Spleen (tissue), 11 donors: ENCODE measurements around the gene MID1. TPM values are rescaled to one million over a fixed set of nuclear protein-coding genes. Genes with fewer than 3 reads are reported as not detected.

Source experiments
- DNase-seq: peaks from one replicate; pipeline ENCODE4 v3.0.0-alpha.2; 2020
- H3K27ac ChIP-seq, 8 donors: fragments of 200-600 bp; sonication (generic) in 7 of 8; 1 replicate in 4 of 8; 2 replicates in 4 of 8; pipeline versions ENCODE4 v1.5.0 to v1.8.0; 2016 to 2021; ENCODE audit warnings: inconsistent platforms in 4 of 8, mild to moderate bottlenecking in 4 of 8, moderate library complexity in 1 of 8
- H3K27me3 ChIP-seq, 7 donors: fragments of 200-600 bp; sonication (generic) in 6 of 7; replicated peaks in 1 of 7; 1 replicate in 4 of 7; 2 replicates in 3 of 7; pipeline versions ENCODE4 v1.5.0 to v1.8.0; 2016 to 2021; ENCODE audit warnings: inconsistent platforms in 3 of 7, mild to moderate bottlenecking in 1 of 7
- H3K36me3 ChIP-seq, 6 donors: fragments of 200-600 bp; sonication (generic) in 5 of 6; 1 replicate in 4 of 6; 2 replicates in 2 of 6; pipeline versions ENCODE4 v1.5.0 to v1.8.0; 2016 to 2021; ENCODE audit warnings: inconsistent platforms in 2 of 6
- H3K4me1 ChIP-seq, 6 donors: fragments of 200-600 bp; sonication (generic) in 5 of 6; 1 replicate in 3 of 6; 2 replicates in 3 of 6; pipeline versions ENCODE4 v1.5.0 to v1.8.0; 2016 to 2021; ENCODE audit warnings: inconsistent platforms in 3 of 6
- H3K4me3 ChIP-seq, 8 donors: fragments of 200-600 bp; sonication (generic) in 7 of 8; 1 replicate in 4 of 8; 2 replicates in 4 of 8; pipeline versions ENCODE4 v1.5.0 to v1.8.0; 2016 to 2021; ENCODE audit warnings: inconsistent platforms in 4 of 8, mild to moderate bottlenecking in 4 of 8, moderate library complexity in 2 of 8
- H3K9me3 ChIP-seq, 8 donors: fragments of 200-600 bp; sonication (generic) in 7 of 8; 1 replicate in 4 of 8; 2 replicates in 4 of 8; pipeline versions ENCODE4 v1.5.0 to v1.8.0; 2016 to 2021; ENCODE audit warnings: inconsistent platforms in 4 of 8
- POLR2A ChIP-seq, 3 donors: fragments of 450-650 bp; IDR thresholded peaks; one replicate each; pipeline ENCODE4 v1.5.1; 2017; ENCODE audit warnings: antibody characterized with exemption in 3 of 3, mild to moderate bottlenecking in 1 of 3
- POLR2AphosphoS5 ChIP-seq, 3 donors: sonication (generic); formaldehyde crosslinking; IDR thresholded peaks; one replicate each; pipeline ENCODE4 v1.5.1; 2017; ENCODE audit warnings: antibody characterized with exemption in 3 of 3
- WGBS, 5 donors: extraction: QIAGEN DNeasy Blood & Tissue Kit in 3 of 5; methylation state at CpG; one replicate each; pipeline versions ENCODE4 v1.1.5 to v1.1.7; 2013 to 2018; 5-methylcytosine and 5-hydroxymethylcytosine counted together
- intact Hi-C: fragments of 100-400 bp; cut with DNase I; formaldehyde crosslinking; loops from one replicate; pipeline ENCODE4 v1.15.0; 2023; ENCODE audit warnings: low total_unique reads
- polyA plus RNA-seq, 3 donors: library from polyadenylated mRNA; stranded (reverse); fragments of 200-250 nt; gene quantifications; one replicate each; pipeline ENCODE4 v1.2.1, GENCODE V29; 2013
- total RNA-seq, 7 donors: library from RNA; depleted of rRNA in 3 of 7; stranded (reverse); fragments of >200 nt in 3 of 7; fragmentation: NEBNext Ultra II Directional in 4 of 7; extraction: Animal tissue kit (Norgen Biotek cat#: 25700) in 4 of 7; gene quantifications; one replicate each; pipeline versions ENCODE4 v1.1.0 to v1.2.1, GENCODE V29; 2016 to 2021
- TF ChIP-seq, protein P1 (sequence below), 11 experiments: fragments of 200-600 bp in 7 of 11; fragments of 450-650 bp in 4 of 11; sonication (generic) in 4 of 11; IDR thresholded peaks in 8 of 11; conservative IDR thresholded peaks in 3 of 11; 1 replicate in 7 of 11; 2 replicates in 4 of 11; pipeline versions ENCODE4 v1.4.0 to v1.8.0; 2016 to 2021; ENCODE audit warnings: antibody characterized with exemption in 11 of 11, inconsistent platforms in 4 of 11, mild to moderate bottlenecking in 1 of 11
- donor health status: healthy with polysubstance abuse.
- donor health status: DM: no; HTN: no; CAD: no; lungs with moderate emphysema.
- donor health status: DM: no; HTN: no; CAD: no.
- donor health status: Bipolar disorder and iron deficiency.
- donor health status: healthy.
- donor health status: DM: no; HTN: no; CAD: no.
- donor health status: DM: yes; HTN: yes; CAD: no.

Gene MID1
- total and polyA plus RNA-seq, 10 donors = 0.24 to 4.4 (median 2.7) TPM

- H3K4me3 ChIP-seq = no peak overlapping the region
- 79 to 89% (median 82%) methylated on average over 5 of the region's 5 CpGs for WGBS, 5 donors
- no peak overlapping the region for H3K27ac ChIP-seq
- DNase-seq = no peak
- no peak for TF ChIP-seq POLR2AphosphoS5 (IDR thresholded peaks at IDR 0.05)
- TF ChIP-seq, protein P1, sequence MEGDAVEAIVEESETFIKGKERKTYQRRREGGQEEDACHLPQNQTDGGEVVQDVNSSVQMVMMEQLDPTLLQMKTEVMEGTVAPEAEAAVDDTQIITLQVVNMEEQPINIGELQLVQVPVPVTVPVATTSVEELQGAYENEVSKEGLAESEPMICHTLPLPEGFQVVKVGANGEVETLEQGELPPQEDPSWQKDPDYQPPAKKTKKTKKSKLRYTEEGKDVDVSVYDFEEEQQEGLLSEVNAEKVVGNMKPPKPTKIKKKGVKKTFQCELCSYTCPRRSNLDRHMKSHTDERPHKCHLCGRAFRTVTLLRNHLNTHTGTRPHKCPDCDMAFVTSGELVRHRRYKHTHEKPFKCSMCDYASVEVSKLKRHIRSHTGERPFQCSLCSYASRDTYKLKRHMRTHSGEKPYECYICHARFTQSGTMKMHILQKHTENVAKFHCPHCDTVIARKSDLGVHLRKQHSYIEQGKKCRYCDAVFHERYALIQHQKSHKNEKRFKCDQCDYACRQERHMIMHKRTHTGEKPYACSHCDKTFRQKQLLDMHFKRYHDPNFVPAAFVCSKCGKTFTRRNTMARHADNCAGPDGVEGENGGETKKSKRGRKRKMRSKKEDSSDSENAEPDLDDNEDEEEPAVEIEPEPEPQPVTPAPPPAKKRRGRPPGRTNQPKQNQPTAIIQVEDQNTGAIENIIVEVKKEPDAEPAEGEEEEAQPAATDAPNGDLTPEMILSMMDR (IDR thresholded peaks at IDR 0.05 in 8 of 11, conservative IDR thresholded peaks at IDR 0.05 in 3 of 11) = no peak
- TF ChIP-seq POLR2A (IDR thresholded peaks at IDR 0.05) = no peak
- no peaks in the 10 kb centered on the region for H3K27me3 ChIP-seq
- no peaks in the 10 kb centered on the region for H3K4me1 ChIP-seq
- peaks cover 0 to 5% (median 0%) of the 10 kb centered on the region in 8 donors for H3K9me3 ChIP-seq
- no peaks in the 10 kb centered on the region for H3K36me3 ChIP-seq
- intact Hi-C loops = no loop called here
These were observed 163.3 kb downstream of the MID1 start for GRCh38 chrX:10457092-10457491.

- intact Hi-C loops = no loop called here
- Histone ChIP-seq H3K36me3 (no peaks in the 10 kb centered on the region), H3K27ac (no peak overlapping the region), H3K27me3 (no peaks in the 10 kb centered on the region), H3K4me1 (no peaks in the 10 kb centered on the region), H3K4me3 (no peak overlapping the region), H3K9me3 (peaks cover 0 to 5% (median 0%) of the 10 kb centered on the region in 8 donors)
- 83 to 97% (median 95%) methylated on average over 1 of the region's 1 CpG for WGBS, 5 donors
- TF ChIP-seq, protein P1 (IDR thresholded peaks at IDR 0.05 in 8 of 11, conservative IDR thresholded peaks at IDR 0.05 in 3 of 11) = no peak
- no peak for TF ChIP-seq POLR2A (IDR thresholded peaks at IDR 0.05)
- TF ChIP-seq POLR2AphosphoS5 (IDR thresholded peaks at IDR 0.05) = no peak
- DNase-seq = no peak
These were observed 166.4 kb downstream of the MID1 start for GRCh38 chrX:10453945-10454344.

GRCh38 chrX:10450959-10451355 lies 169.4 kb downstream of the MID1 start:
- TF ChIP-seq, protein P1 (IDR thresholded peaks at IDR 0.05 in 8 of 11, conservative IDR thresholded peaks at IDR 0.05 in 3 of 11) = no peak
- TF ChIP-seq POLR2A (IDR thresholded peaks at IDR 0.05) (no peak), POLR2AphosphoS5 (IDR thresholded peaks at IDR 0.05) (no peak)
- H3K9me3 ChIP-seq = peaks cover 0 to 5% (median 0%) of the 10 kb centered on the region in 8 donors
- H3K27me3 ChIP-seq = no peaks in the 10 kb centered on the region
- DNase-seq = no peak
- H3K4me3 ChIP-seq = no peak overlapping the region
- intact Hi-C loops = no loop called here
- no peaks in the 10 kb centered on the region for H3K4me1 ChIP-seq
- H3K36me3 ChIP-seq = no peaks in the 10 kb centered on the region
- no peak overlapping the region for H3K27ac ChIP-seq
- WGBS, 5 donors = 60 to 86% (median 71%) methylated on average over 2 to 4 of the region's 4 CpGs

DNA sequence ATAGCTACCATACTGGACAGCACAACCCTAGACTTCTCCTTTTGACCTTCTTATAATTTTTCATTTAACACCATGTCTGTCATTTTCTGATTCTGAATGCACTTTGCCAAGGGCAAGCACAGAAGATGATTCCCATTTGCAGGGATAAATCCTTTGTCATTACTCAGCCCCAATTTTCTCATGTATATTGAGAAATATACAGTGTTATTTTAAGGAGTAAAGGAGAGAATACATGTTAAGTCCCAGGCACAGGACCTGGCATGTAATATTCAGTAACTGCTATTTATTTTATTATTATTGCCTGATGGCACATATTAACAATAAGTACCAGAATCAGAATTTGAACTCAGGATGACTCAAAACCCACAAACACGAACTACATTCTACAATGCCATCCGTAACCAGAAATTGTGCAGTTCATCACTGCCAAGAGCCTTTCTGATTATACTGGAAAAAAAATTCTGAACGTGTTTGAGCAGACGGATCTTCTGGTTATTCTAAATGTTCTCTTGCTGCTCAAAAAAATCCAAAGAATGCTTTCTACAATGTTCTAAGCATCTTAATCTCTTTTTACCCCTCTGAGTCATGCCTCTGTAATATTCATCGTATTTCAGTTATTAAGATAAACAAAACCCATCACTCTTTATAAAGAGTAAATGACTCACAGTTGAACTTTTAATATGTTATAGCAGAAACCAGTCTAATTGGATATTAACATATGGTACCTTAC lies 170.0 kb downstream of the MID1 start:
- Histone ChIP-seq H3K36me3 (no peaks in the 10 kb centered on the region), H3K27ac (no peak overlapping the region), H3K4me3 (no peak overlapping the region), H3K9me3 (peaks cover 0 to 5% (median 0%) of the 10 kb centered on the region in 8 donors), H3K4me1 (no peaks in the 10 kb centered on the region), H3K27me3 (no peaks in the 10 kb centered on the region)
- intact Hi-C loops = no loop called here
- TF ChIP-seq POLR2AphosphoS5 (IDR thresholded peaks at IDR 0.05) (no peak), POLR2A (IDR thresholded peaks at IDR 0.05) (no peak)
- TF ChIP-seq, protein P1 (IDR thresholded peaks at IDR 0.05 in 8 of 11, conservative IDR thresholded peaks at IDR 0.05 in 3 of 11) = no peak
- 67 to 86% (median 75%) methylated on average over 5 of the region's 5 CpGs for WGBS, 5 donors
- no peak for DNase-seq
